MM.1S (cell line): ENCODE results near the gene APH1B.

Source experiments
- DNase-seq: peaks from one replicate; pipeline ENCODE4 v3.0.0-alpha.2; 2015
- H2AFZ ChIP-seq: fragments of 300-600 bp; sonication (generic); 2 replicates; pipeline ENCODE4 v1.6.0; 2016; ENCODE audit warnings: antibody characterized with exemption, low read length
- H3F3A ChIP-seq: fragments of 300-600 bp; sonication (generic); 2 replicates; pipeline ENCODE4 v1.6.1; 2016; ENCODE audit warnings: mild to moderate bottlenecking, antibody characterized with exemption, low read length, moderate library complexity, mixed read lengths; ENCODE audit not compliant: insufficient read depth
- H3K27ac ChIP-seq: fragments of 300-600 bp; sonication (generic); 2 replicates; pipeline ENCODE4 v1.5.1; 2016; ENCODE audit warnings: mild to moderate bottlenecking, low read length
- H3K27me3 ChIP-seq: fragments of 300-600 bp; sonication (generic); replicated peaks from 2 replicates; pipeline ENCODE4 v1.6.0; 2016; ENCODE audit warnings: low read length; ENCODE audit not compliant: insufficient read depth
- H3K36me3 ChIP-seq: fragments of 300-600 bp; sonication (generic); replicated peaks from 2 replicates; pipeline ENCODE4 v1.6.1; 2016; ENCODE audit warnings: mild to moderate bottlenecking, low read length, mixed read lengths; ENCODE audit not compliant: insufficient read depth
- H3K4me1 ChIP-seq: fragments of 300-600 bp; sonication (generic); 2 replicates; pipeline ENCODE4 v1.6.1; 2016; ENCODE audit warnings: low read length, mixed read lengths
- H3K4me2 ChIP-seq: fragments of 300-600 bp; sonication (generic); 2 replicates; pipeline ENCODE4 v1.6.0; 2016; ENCODE audit warnings: low read depth, low read length
- H3K4me3 ChIP-seq: fragments of 300-600 bp; sonication (generic); 2 replicates; pipeline ENCODE4 v1.5.1; 2016; ENCODE audit warnings: low read length, mixed read lengths
- H3K79me2 ChIP-seq: fragments of 300-600 bp; sonication (generic); 2 replicates; pipeline ENCODE4 v1.6.1; 2016; ENCODE audit warnings: mixed run types, low read length, mixed read lengths
- H3K9ac ChIP-seq: fragments of 300-600 bp; sonication (generic); 2 replicates; pipeline ENCODE4 v1.6.1; 2016; ENCODE audit warnings: low read length, mixed read lengths
- H3K9me2 ChIP-seq: fragments of 300-600 bp; sonication (generic); replicated peaks from 2 replicates; pipeline ENCODE4 v1.6.1; 2016; ENCODE audit warnings: mild to moderate bottlenecking, low read length, mixed read lengths; ENCODE audit not compliant: insufficient read depth
- H3K9me3 ChIP-seq: fragments of 300-600 bp; sonication (generic); replicated peaks from 2 replicates; pipeline ENCODE4 v1.6.1; 2016; ENCODE audit warnings: mild to moderate bottlenecking, low read length, mixed read lengths; ENCODE audit not compliant: insufficient read depth
- H4K20me1 ChIP-seq: fragments of 300-600 bp; sonication (generic); 2 replicates; pipeline ENCODE4 v1.6.1; 2016; ENCODE audit warnings: mild to moderate bottlenecking, low read length, moderate library complexity, mixed read lengths; ENCODE audit not compliant: insufficient read depth
- CTCF ChIP-seq: fragments of 300-600 bp; sonication (generic); IDR thresholded peaks from 2 replicates; pipeline ENCODE4 v1.5.1; 2016; ENCODE audit warnings: antibody characterized with exemption, low read length, mixed read lengths
- EZH2 ChIP-seq: fragments of 300-600 bp; sonication (generic); optimal IDR thresholded peaks from 2 replicates; pipeline ENCODE3; 2017; ENCODE audit warnings: low read depth, mild to moderate bottlenecking, antibody characterized with exemption, low read length, mixed read lengths
- EZH2phosphoT487 ChIP-seq: fragments of 300-600 bp; sonication (generic); IDR thresholded peaks from 2 replicates; pipeline ENCODE4 v1.6.1; 2018; ENCODE audit warnings: antibody characterized with exemption, low read length

Gene APH1B

GRCh38 chr15:63308491-63308890, 31.1 kb downstream of the APH1B start:
- Histone ChIP-seq H3F3A (no peaks in the 10 kb centered on the region), H2AFZ (no peak overlapping the region), H3K27me3 (no peaks in the 10 kb centered on the region), H4K20me1 (no peaks in the 10 kb centered on the region), H3K9me3 (no peaks in the 10 kb centered on the region), H3K79me2 (no peaks in the 10 kb centered on the region), H3K27ac (no peak overlapping the region), H3K9ac (no peak overlapping the region), H3K4me2 (no peak overlapping the region), H3K36me3 (no peaks in the 10 kb centered on the region), H3K4me1 (no peaks in the 10 kb centered on the region), H3K9me2 (no peaks in the 10 kb centered on the region), H3K4me3 (no peak overlapping the region)
- DNase-seq = no peak
- no peak for TF ChIP-seq CTCF
- TF ChIP-seq EZH2phosphoT487 = no peak
- no peak for TF ChIP-seq EZH2

GRCh38 chr15:63308947-63309346, 31.5 kb downstream of the APH1B start:
- no peak for TF ChIP-seq EZH2phosphoT487
- no peak for TF ChIP-seq CTCF
- TF ChIP-seq EZH2 = no peak

GRCh38 chr15:63310646-63311045, 33.2 kb downstream of the APH1B start:
- TF ChIP-seq EZH2 = no peak
- TF ChIP-seq EZH2phosphoT487 = no peak
- no peak for TF ChIP-seq CTCF
- no peak overlapping the region for H3K27ac ChIP-seq
- no peaks in the 10 kb centered on the region for H4K20me1 ChIP-seq
- H3K4me3 ChIP-seq = no peak overlapping the region
- H3K9me3 ChIP-seq = no peaks in the 10 kb centered on the region
- H3K9ac ChIP-seq = no peak overlapping the region
- no peaks in the 10 kb centered on the region for H3K9me2 ChIP-seq
- no peak overlapping the region for H2AFZ ChIP-seq
- no peaks in the 10 kb centered on the region for H3K27me3 ChIP-seq
- no peaks in the 10 kb centered on the region for H3K36me3 ChIP-seq
- H3K4me2 ChIP-seq = no peak overlapping the region
- H3K4me1 ChIP-seq = no peaks in the 10 kb centered on the region
- no peaks in the 10 kb centered on the region for H3K79me2 ChIP-seq
- DNase-seq = no peak
- H3F3A ChIP-seq = no peaks in the 10 kb centered on the region

More at GRCh38 chr15:63308947-63309346, 31.5 kb downstream of the APH1B start:
- no peak for DNase-seq
- Histone ChIP-seq H3K9ac (no peak overlapping the region), H3K27ac (no peak overlapping the region), H2AFZ (no peak overlapping the region), H3K79me2 (no peaks in the 10 kb centered on the region), H4K20me1 (no peaks in the 10 kb centered on the region), H3K4me1 (no peaks in the 10 kb centered on the region), H3K36me3 (no peaks in the 10 kb centered on the region), H3K27me3 (no peaks in the 10 kb centered on the region), H3K9me2 (no peaks in the 10 kb centered on the region), H3K4me3 (no peak overlapping the region), H3K4me2 (no peak overlapping the region), H3K9me3 (no peaks in the 10 kb centered on the region), H3F3A (no peaks in the 10 kb centered on the region)
